GM12872 (cell line): Measurements from ENCODE around the gene GPR21.

ENCODE experiments used
- TF ChIP-seq, protein P1 (sequence below): IDR thresholded peaks from 3 replicates; pipeline ENCODE4 v1.5.1; 2011; ENCODE audit warnings: low read depth, mild to moderate bottlenecking, low read length, moderate library complexity; ENCODE audit not compliant: insufficient read depth

Gene GPR21

DNA sequence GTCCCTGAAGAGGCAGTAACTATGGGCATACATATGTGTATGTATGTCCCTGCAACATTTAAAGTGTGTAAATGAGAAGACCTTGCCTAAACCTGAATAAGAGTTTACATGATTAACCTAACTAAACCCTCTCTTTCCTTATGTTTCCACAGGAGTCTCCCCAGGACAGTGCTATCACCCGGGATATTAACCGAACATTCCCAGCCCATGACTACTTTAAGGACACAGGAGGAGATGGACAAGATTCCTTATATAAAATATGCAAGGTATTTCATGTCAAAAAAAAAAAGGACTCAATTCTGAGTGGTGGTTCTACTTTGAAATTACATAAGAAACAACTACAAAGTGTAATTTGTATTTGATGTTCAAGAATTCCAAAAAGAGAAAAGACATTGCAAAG, 31.7 kb downstream of the GPR21 start:
- TF ChIP-seq, protein P1, sequence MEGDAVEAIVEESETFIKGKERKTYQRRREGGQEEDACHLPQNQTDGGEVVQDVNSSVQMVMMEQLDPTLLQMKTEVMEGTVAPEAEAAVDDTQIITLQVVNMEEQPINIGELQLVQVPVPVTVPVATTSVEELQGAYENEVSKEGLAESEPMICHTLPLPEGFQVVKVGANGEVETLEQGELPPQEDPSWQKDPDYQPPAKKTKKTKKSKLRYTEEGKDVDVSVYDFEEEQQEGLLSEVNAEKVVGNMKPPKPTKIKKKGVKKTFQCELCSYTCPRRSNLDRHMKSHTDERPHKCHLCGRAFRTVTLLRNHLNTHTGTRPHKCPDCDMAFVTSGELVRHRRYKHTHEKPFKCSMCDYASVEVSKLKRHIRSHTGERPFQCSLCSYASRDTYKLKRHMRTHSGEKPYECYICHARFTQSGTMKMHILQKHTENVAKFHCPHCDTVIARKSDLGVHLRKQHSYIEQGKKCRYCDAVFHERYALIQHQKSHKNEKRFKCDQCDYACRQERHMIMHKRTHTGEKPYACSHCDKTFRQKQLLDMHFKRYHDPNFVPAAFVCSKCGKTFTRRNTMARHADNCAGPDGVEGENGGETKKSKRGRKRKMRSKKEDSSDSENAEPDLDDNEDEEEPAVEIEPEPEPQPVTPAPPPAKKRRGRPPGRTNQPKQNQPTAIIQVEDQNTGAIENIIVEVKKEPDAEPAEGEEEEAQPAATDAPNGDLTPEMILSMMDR = no peak

DNA sequence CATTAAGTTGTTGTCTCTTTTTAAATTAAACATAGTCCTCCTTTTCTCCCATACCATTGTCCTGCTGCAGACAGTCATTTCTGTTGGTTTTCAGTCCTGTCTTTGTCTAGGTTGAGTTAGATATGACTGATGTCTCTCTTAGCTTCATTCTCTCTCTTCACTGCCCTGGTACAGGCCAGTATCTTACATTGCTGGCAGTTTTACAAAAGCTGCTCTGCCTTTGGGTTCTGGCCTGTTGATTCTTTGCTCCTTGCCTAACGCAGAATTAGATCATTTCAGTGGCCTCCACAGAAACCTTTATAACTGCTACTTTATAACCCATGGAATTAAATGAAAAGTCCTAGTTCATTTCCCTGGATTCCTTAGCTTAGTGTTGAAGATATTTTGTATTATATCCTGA, 33.7 kb downstream of the GPR21 start:
- TF ChIP-seq, protein P1 = no peak

DNA sequence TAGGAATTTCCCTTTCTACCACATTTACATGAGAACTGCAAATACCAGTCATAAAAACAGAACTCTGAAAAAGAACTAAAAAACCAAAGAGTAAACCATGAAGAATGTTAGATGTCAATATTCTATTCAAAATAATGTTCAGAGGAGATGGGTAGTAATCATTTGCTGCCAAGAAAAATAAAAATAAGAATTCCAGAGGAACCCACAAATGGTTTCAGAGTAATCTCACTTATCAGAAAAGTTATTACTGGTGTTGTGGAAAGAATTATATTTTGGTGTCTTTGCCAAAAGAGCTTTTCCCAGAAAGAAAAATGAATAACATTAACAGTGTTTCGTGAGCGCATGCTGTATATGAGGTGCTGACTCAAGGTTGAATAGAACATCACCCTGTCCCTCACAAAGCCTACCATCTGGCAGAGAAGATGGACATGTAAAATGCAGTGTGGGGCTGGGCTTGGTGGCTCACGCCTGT, 35.6 kb downstream of the GPR21 start:
- TF ChIP-seq, protein P1 = no peak

DNA sequence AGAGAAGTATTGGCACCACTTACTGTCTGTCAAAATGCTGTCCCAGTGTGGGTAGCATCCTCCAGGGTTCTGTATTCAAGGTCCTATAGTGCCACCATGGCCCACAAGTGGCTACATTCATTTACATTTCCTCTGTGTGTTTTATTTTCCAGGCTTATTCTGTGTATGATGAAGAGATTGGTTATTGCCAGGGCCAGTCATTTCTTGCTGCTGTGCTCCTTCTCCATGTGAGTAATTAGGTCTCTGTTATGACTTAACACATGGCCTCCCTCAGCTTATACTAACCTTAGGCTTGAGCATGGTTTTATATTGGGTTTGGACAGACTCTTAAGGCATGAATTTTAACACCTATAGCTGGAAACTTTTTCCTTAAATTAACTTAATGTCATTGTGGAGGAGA, 36.7 kb downstream of the GPR21 start:
- TF ChIP-seq, protein P1 = no peak

DNA sequence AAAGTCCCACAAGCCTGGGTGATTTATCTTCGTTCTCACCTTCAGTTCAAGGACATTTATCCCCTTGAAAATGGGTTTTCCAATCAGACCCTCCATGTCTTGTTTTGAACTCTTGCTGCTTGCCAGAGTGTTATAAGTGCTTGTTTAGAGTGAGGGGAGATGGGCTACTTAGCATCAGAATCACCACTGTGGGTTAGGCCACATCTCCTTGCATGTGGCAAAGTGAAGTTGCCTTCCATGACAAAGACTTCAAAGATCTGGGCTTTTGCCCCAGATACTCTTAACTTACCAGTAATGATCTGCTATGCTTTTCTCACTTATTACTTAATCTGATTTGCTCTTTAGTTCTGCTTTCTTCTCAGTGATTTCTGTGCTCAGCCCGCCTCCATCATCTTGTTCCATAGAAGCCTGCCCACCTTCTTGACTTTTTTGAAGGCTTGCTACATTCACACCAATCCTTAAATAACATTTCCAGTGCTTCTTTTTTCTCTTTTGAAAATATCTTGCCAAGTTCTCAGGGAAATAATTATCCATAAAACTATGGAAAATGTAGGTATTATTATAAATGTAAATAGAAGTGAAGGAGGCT, 39.0 kb downstream of the GPR21 start:
- TF ChIP-seq, protein P1 = no peak

DNA sequence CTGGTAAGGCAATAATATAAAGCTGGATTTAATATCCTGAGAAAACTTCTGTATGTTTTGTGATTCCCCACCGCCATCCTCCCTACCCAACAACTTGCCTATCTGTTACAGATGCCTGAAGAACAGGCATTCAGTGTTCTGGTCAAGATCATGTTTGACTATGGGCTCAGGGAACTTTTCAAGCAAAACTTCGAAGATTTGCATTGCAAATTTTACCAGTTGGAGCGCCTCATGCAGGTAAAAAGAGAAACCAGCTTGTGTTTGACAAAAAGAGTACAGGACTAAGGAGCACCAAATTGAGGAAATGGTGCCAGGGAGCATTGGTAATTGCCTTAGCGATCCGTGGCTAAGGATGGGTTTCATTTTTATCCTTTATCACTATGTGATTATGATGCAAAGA, 40.0 kb downstream of the GPR21 start:
- TF ChIP-seq, protein P1 = no peak

DNA sequence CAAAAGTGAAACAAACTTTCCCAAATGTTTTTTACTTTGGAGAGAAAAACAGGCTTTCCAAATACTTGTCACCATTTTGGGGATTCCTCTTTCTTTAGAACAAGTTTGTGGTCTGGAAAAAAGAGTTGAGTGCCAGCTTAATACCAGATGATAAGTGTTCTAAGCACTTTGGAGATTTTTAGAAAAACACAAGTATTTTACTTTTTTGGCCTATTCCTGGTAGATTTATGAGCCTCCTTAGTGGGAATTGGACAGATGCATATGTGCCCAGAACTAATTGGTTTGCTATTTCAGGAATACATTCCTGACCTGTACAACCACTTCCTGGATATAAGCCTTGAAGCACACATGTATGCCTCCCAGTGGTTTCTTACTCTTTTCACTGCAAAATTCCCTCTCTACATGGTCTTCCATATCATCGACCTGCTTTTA, 40.5 kb downstream of the GPR21 start:
- TF ChIP-seq, protein P1 = no peak
